NCI-H1694 (cell line): ENCODE measurements around the gene SERPINA9.
"Not testable (repeated sequence)": the region's sequence is repeated elsewhere in the genome, so short reads cannot be mapped to it uniquely, and the experiment has no call there.

ENCODE experiments used
- DNase-seq: peaks from one replicate; lab custom pipeline; 2025; lab: John Stamatoyannopoulos, UW

SERPINA9 gene

GRCh38 chr14:94485944-94486841 lies 10.2 kb upstream of the SERPINA9 start:
- peak; percentile 77 for DNase-seq

- no peak for DNase-seq
Observed at GRCh38 chr14:94484481-94484880, 8.5 kb upstream of the SERPINA9 start.

GRCh38 chr14:94483729-94484275 lies 7.8 kb upstream of the SERPINA9 start:
- no peak for DNase-seq

GRCh38 chr14:94483071-94483451 lies 7.1 kb upstream of the SERPINA9 start:
- no peak for DNase-seq

- DNase-seq, result not testable (repeated sequence)
Observed at GRCh38 chr14:94482132-94483070, 6.4 kb upstream of the SERPINA9 start.

GRCh38 chr14:94481468-94482131 lies 5.6 kb upstream of the SERPINA9 start:
- no peak for DNase-seq

GRCh38 chr14:94480809-94481208 lies 4.8 kb upstream of the SERPINA9 start:
- no peak for DNase-seq

GRCh38 chr14:94478420-94478819 lies 2.4 kb upstream of the SERPINA9 start:
- no peak for DNase-seq

- no peak for DNase-seq
Observed at GRCh38 chr14:94474581-94475031, 1.4 kb downstream of the SERPINA9 start.

GRCh38 chr14:94473666-94474410 lies 2.2 kb downstream of the SERPINA9 start:
- no peak for DNase-seq

- DNase-seq, result no peak
Observed at GRCh38 chr14:94472842-94473241, 3.2 kb downstream of the SERPINA9 start.

GRCh38 chr14:94471045-94471444 lies 5.0 kb downstream of the SERPINA9 start:
- no peak for DNase-seq

- DNase-seq, result no peak
Observed at GRCh38 chr14:94470311-94470710, 5.7 kb downstream of the SERPINA9 start.

GRCh38 chr14:94469261-94469660 lies 6.7 kb downstream of the SERPINA9 start:
- no peak for DNase-seq

- DNase-seq, result no peak
Observed at GRCh38 chr14:94467728-94468520, 8.1 kb downstream of the SERPINA9 start.

GRCh38 chr14:94466706-94467370 lies 9.2 kb downstream of the SERPINA9 start:
- DNase-seq, result no peak

- DNase-seq, result no peak
Observed at GRCh38 chr14:94465042-94465441, 11.0 kb downstream of the SERPINA9 start.

GRCh38 chr14:94464290-94464689 lies 11.7 kb downstream of the SERPINA9 start:
- DNase-seq, result no peak

GRCh38 chr14:94462763-94463572 lies 13.0 kb downstream of the SERPINA9 start:
- no peak for DNase-seq
